ENCODE measurements around the gene NOL9. TPM values are rescaled to one million over a fixed set of nuclear protein-coding genes. Genes with fewer than 3 reads are reported as not detected.

The NOL9 gene
- total RNA-seq, 6 experiments from 2014 or later, result 26.4 to 36.4 (median 33.4) TPM

GRCh38 chr1:6507461-6507911 lies 46.8 kb downstream of the NOL9 start:
- H3K27ac Mint-ChIP-seq, result no peak overlapping the region
- DNase-seq, result no peak
- H3K4me1 Mint-ChIP-seq (ENCODE audit: low read depth), result no peaks in the 10 kb centered on the region
- no peaks in the 10 kb centered on the region for H3K9me3 Mint-ChIP-seq
- no peak for TF ChIP-seq CTCF (IDR thresholded peaks at IDR 0.05)
- no peak overlapping the region for H3K4me3 Mint-ChIP-seq
- H3K36me3 Mint-ChIP-seq (ENCODE audit: low read depth), result no peaks in the 10 kb centered on the region
- peaks cover 6% of the 10 kb centered on the region; the same call in 1 of the 2 replicates for H3K27me3 Mint-ChIP-seq (ENCODE audit: insufficient read depth)

DNA sequence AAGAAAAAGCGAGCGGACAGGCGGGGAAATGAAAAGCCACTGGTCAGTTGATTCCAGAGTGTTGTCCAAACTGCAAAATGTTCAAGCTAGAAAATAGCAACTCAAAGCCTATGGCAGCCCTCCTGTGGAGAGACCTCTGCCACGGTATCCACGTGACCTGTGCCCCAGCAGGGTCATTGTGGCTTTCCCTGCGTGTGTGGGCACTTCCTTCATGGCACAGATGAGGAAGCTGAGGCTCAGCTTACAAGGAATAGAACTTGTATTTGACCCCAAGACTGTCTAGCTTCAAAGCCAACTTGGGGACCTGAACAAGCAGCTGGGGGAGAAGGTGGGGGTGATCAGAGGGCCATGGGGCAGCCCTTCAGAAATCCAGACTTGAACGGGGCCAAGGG lies 47.3 kb downstream of the NOL9 start:
- Mint-ChIP-seq H3K9me3 (no peaks in the 10 kb centered on the region), H3K27me3 (ENCODE audit: insufficient read depth) (peaks cover 6% of the 10 kb centered on the region; the same call in 1 of the 2 replicates), H3K36me3 (ENCODE audit: low read depth) (no peaks in the 10 kb centered on the region), H3K4me1 (ENCODE audit: low read depth) (no peaks in the 10 kb centered on the region), H3K27ac (no peak overlapping the region), H3K4me3 (no peak overlapping the region)
- no peak for TF ChIP-seq CTCF (IDR thresholded peaks at IDR 0.05)
- DNase-seq, result no peak

- no peak for TF ChIP-seq CTCF (IDR thresholded peaks at IDR 0.05)
- DNase-seq, result no peak
- H3K27ac Mint-ChIP-seq, result no peak overlapping the region
- no peaks in the 10 kb centered on the region for H3K36me3 Mint-ChIP-seq (ENCODE audit: low read depth)
- peaks cover 6% of the 10 kb centered on the region; the same call in 1 of the 2 replicates for H3K27me3 Mint-ChIP-seq (ENCODE audit: insufficient read depth)
- no peaks in the 10 kb centered on the region for H3K4me1 Mint-ChIP-seq (ENCODE audit: low read depth)
- no peaks in the 10 kb centered on the region for H3K9me3 Mint-ChIP-seq
- H3K4me3 Mint-ChIP-seq, result no peak overlapping the region
These were observed 47.9 kb downstream of the NOL9 start for GRCh38 chr1:6506210-6507036.

- H3K27ac Mint-ChIP-seq, result no peak overlapping the region
- no peak overlapping the region for H3K4me3 Mint-ChIP-seq
- H3K36me3 Mint-ChIP-seq (ENCODE audit: low read depth), result no peaks in the 10 kb centered on the region
- H3K4me1 Mint-ChIP-seq (ENCODE audit: low read depth), result no peaks in the 10 kb centered on the region
- peaks cover 12% of the 10 kb centered on the region for H3K27me3 Mint-ChIP-seq (ENCODE audit: insufficient read depth)
- no peak for DNase-seq
- TF ChIP-seq CTCF (IDR thresholded peaks at IDR 0.05), result no peak
- H3K9me3 Mint-ChIP-seq, result no peaks in the 10 kb centered on the region
These were observed 48.7 kb downstream of the NOL9 start for GRCh38 chr1:6505367-6506209.

DNA sequence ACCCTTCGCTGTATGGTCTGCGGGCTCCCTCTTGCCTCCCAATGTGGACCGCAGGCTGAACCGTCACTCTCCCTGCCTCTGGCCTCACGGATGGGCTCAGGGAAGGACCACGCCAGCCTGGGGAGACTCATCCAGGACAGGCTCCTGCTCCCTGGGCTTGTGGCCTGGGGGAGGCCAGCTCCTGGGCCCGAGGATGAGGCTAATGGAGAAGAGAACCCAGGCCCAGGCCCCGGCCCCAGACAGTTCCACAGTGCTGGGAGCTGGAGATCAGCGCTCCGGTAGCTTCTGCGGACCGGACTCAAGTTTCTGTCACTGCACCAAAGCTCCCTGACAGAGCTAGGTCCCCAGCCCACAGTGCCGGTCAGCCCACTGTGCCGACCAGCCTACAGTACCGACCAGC lies 49.4 kb downstream of the NOL9 start:
- DNase-seq, result no peak

More for the DNA sequence above, 49.4 kb downstream of the NOL9 start:
- no peak for TF ChIP-seq CTCF (IDR thresholded peaks at IDR 0.05)
- Mint-ChIP-seq H3K27ac (no peak overlapping the region), H3K4me3 (no peak overlapping the region), H3K27me3 (ENCODE audit: insufficient read depth) (peaks cover 12% of the 10 kb centered on the region), H3K9me3 (no peaks in the 10 kb centered on the region), H3K4me1 (ENCODE audit: low read depth) (no peaks in the 10 kb centered on the region), H3K36me3 (ENCODE audit: low read depth) (no peaks in the 10 kb centered on the region)

All from HFFc6 (cell line).